HG03060 (cell line): ENCODE measurements around the gene ZNF580.

Experiments used
- ATAC-seq: cut with Tn5 transposase; IDR thresholded peaks from one replicate; pipeline ENCODE4 v1.9.1; 2021; ENCODE audit warnings: low read depth, moderate number of reproducible peaks; ENCODE audit not compliant: unreplicated experiment

ZNF580 gene

GRCh38 chr19:55674841-55675660 lies 34.2 kb downstream of the ZNF580 start, which contains the start of gene EPN1:
EPN1 (plus strand) TSS chr19:55675226; CDS start chr19:55678628, 3,402 bp downstream.
- ATAC-seq, result peak; percentile 32

DNA sequence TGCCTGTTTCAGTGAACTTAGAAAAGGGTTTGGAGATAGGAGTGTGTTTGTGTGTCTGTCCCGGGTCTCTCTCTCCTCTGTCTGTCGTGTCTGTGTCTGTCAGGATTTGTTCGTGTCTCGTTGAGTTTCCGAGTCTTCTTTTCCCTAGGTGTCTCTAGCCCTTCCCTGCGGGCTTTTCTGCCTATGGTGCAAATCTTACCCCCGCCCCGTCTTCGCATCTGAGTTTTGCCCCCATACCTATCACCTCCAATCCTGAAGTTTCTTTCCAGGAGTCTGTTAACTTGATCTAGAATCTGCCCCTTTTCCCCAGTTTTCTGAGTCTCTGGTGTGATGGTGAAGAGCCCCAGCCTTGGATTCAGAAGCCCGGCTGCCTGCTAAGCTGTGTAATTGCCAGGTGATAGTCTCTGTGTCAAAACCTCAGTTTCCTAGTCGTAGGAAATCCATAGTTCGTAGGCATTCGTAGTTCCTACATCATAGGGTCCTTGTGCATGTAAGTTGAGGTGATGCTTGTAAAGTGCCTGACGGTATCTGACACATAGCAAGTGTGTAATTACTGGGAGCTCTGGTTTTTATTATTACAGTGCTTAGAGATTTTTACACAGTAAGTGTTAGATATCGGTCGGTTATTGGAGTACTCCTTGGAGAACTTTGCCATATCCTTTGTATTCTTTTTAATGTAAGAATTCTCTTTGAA lies 35.0 kb downstream of the ZNF580 start:
- no peak for ATAC-seq

DNA sequence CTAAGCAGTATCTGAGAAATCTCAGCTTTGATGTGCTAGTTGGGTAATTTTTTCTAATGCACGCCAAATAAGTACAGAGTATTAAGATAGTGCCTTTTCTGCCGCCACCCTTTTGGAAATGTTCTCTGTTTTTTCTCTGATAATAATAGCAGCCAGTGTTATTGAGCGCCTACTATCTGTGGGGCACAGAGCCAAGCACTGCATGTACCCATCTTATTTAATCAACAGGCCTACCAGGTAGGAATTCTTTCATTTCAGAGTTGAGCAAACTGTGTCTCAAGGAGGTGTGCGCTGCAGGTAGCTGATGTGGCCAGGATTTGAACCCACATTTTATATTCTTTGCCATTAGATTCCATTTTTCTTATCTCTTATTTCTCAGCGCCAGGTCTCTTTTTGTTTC lies 35.6 kb downstream of the ZNF580 start:
- ATAC-seq, result no peak

GRCh38 chr19:55676889-55677505 lies 36.2 kb downstream of the ZNF580 start:
- ATAC-seq, result no peak

DNA sequence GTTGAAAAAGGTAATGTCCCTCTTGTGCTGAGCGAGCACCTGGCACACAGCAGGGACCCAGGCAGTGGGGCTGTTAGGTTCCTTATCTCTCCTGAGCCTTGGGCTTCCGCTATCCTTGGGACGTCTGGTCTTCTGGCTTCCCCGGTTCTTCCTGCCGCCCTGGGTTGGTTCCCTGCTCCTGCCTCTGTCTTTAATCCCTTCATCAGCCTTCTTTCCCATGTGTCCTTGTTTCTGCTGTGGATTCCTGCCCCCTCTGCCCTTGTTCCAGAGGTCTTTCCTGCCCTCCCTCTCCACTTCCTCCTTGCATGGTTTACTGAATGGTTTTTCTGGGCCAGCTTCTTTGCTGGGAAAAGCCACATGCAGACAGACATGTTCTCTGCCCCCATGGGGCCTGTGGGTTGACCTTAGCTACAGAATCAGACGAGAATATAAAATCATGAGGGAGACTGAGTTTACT lies 36.8 kb downstream of the ZNF580 start:
- ATAC-seq, result no peak

DNA sequence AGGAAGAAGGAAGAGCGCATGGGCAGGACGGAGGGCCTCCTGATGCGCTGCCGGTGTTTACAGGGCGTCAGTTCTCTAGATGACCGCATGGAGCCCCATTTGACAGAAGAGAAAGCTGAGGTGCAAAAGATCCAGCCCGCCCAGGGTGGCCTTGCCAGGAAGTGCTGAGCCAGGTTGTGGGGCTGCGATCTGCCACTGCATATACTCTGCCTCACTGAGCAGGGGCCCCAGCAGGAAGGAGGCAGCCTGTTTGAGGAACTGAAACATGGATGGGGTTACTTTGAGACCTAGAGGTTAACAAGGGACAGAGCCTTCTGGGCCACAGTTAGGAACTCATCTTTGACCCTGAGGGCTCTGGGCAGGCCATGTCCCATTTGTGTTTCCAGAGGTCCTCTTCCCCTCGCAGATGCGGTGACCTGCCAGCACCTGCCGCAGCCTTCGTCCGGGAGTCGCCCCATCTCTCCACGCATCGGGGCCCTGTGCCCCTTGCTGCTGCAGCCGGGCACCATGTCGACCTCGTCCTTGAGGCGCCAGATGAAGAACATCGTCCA lies 37.4 kb downstream of the ZNF580 start:
- peak; percentile 56 for ATAC-seq

DNA sequence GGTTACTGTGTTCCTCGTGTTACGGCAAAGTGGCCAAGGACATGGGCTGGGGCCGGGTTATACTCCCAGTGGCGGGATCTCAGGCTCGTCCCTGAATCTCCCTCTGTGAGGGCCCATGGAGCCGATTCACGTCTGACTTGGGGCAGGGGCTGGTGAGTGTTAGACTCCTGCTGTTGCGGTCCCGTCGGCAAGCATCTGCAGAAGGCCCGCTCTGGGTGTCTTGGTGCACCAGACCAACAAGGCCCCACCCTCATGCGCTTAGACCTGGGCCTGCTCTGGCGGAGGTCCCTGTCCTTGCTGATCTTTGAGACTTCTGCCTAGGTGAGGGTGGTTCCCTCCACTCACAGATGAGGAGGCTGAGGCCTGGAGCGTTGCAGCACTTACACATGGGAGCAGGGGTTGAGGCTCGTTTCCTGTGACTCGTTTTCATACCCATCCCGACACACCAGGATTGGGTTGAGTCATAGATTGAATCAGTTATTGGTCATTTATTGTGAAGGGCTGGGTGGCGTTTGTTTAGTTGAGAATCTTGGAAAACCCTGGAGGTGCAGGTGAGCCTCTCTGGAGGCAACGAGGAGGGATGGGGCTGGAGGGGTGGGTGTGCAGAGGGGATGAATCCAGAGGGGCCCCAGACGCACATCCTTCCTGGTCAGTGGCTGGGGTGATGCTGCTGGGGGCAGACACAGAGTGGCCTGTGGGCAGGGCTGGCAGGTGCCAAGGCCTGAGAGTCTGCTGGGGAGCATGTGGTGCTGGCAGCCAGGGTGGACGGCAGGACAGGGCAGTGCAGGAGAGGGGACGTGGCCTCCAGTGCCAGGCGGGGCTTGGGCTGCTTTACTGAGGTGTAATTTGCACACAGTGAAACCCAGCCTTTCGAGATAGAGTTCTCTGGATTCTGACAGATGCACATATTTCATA lies 38.8 kb downstream of the ZNF580 start:
- no peak for ATAC-seq

DNA sequence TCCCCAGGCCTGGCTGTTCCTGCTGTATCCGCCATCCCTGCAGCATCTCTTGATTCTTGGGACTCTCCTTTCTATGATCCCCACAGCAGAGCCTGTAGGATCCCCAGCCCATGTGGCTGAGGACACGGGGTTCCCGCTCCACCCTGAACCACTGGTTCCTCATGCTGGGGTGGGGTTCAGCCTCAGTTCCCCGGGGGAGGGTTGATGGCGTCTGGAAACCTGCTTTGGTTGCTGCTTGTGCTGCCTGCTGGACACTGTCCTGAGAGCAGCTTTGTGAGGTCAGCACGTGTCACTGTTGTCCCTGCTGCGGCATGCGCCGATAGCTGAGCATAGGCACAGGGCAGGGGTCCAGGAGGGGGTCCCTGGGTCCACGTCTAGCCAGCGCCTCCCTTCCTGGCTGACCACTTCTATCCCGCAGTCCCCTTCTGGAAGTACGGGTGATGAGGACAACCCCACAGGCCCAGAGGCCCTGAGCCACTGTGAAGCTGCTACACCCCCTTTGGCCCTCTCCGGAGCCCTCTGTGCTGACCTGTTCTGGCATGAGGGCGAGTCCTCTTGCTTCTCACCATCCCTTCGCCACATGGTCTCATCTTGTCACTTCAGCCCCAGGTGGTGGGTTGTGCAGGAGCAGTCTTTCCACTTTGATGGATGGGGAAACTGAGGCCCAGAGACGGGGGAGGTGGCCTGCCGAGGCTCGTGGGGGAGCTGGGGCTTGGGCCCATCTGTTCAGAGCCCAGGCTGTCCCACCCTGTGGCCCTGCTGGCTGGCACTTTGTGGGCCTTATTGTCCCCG lies 39.7 kb downstream of the ZNF580 start:
- ATAC-seq, result no peak

DNA sequence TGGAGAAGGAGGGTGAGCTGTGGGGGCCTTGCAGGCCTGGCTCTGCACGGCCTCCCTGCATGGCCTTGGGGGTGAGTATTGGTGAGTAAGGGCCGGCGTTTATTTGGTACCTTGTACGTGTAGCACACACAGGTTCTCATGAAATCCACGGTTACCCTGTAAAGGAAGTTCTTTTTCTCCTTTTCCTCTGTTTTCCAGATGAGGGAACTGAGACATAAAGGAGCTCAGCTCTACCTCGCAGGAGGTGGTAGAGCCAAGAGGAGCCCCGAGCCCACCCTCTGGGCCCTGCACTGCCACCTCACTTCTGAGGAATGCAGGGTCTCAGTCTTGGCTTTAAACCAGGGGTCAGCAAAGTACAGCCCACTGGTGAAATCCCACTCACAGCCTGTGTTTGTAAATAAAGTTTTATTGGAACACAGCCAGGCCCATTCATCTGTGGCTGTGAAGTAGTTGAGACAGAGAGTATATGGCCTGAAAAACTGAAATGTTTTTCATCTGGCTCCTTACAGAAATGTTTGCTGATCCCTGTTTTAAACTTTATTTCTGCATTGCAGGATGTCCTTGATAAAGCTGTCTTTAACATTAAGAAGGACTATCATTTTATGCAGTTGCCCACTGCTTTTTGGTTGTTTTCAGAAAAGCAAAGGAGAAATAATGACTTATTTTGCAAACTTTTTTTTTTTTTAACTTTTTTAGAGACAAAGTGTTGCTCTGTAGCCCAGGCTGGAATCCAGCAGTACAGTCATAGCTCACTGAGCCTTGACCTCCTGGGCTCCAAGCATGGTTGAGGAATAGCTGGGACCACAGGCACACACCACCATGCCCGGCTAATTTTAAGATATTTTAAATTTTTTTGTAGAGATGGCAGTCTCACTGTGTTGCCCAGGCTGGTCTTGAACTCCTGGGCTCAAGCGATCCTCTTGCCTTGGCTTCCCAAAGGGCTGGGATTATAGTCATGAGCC lies 40.6 kb downstream of the ZNF580 start:
- no peak for ATAC-seq

DNA sequence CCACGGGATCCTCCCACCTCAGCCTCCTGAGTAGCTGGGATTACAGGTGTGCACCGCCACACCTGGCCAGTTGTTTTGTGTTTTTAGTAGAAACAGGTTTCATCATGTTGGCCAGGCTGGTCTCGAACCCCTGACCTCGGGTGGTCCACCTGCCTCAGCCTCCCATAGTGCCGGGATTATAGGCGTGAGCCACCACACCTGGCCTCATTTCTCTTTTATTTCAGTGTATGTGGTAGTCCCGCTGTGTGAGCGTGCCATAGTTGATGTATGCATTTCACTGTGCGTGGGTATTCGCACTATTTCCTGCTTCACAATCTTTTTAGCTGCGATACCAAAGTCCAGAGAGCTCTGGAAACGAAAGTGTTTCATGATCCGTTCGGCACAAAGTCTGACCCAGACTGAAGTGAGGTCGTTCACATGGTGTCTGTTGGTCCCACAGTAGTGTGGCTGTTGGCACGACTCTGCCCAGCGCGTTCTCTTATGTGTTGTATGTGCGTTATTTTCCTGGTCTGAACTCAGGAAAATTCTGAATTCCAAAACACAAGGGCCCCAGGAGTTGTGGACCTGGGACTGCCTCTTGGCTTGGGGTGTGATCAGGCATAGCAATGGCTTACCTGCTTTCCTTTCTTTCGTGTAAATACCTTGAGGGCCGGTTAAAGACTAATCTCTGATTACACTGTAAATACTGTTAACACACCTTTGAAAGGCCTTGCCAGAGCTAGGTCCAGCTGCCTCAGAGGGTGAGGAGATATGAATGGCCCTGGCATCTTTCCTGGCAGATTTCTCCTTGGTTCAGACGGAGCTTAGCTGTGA lies 42.9 kb downstream of the ZNF580 start:
- ATAC-seq, result no peak

- ATAC-seq, result no peak
These were observed 44.3 kb downstream of the ZNF580 start for GRCh38 chr19:55684946-55685681.

- ATAC-seq, result no peak
These were observed 45.0 kb downstream of the ZNF580 start for GRCh38 chr19:55685776-55686175.

DNA sequence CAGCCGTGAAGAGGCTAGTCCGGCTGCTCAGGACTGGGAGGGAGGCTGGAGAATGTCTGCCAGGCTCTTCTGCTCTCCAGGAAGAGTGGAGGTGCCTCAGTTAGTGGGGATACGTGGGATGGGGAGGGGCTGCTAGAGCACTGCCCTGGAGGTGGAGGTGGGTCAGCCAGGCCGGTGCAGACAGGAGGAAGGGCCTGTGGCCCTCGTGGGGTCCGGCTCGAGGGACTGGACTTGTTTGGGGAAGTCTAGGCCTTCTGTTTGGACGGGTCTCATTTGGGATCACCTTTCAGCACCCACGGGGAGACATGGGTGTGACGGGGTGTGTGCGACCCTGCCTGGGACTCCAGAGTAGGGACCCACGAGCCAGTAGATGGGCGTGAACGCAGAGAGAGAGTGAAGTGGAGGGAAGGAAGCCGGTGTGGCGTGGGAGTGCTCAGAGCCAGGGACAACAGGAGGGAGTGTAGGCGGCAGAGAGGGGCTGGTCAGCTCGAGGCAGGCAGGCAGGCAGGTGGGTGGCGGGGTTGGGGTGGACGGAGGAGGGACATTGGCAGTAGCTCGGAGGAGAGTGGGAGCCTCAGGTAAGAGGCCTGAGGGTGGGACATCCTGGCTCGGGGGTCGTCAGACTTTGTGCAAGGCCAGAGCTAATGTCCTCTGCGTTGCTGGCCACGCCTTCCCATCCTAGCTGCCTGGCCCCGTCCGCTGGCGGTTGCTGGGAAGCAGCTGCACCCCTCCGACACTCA lies 45.7 kb downstream of the ZNF580 start:
- no peak for ATAC-seq

- no peak for ATAC-seq
These were observed 46.7 kb downstream of the ZNF580 start for GRCh38 chr19:55687281-55688201.
